ENCODE data around the gene RBM6. TPM values are rescaled to one million over a fixed set of nuclear protein-coding genes. Genes with fewer than 3 reads are reported as not detected.
A peak's percentile ranks its signal among the peaks of the same experiment; 100 is the strongest.
"Not testable (repeated sequence)": the region's sequence is repeated elsewhere in the genome, so short reads cannot be mapped to it uniquely, and the experiment has no call there.

Gene RBM6
- total RNA-seq, 1 experiment from 2014 or later, result 90.7 TPM

DNA sequence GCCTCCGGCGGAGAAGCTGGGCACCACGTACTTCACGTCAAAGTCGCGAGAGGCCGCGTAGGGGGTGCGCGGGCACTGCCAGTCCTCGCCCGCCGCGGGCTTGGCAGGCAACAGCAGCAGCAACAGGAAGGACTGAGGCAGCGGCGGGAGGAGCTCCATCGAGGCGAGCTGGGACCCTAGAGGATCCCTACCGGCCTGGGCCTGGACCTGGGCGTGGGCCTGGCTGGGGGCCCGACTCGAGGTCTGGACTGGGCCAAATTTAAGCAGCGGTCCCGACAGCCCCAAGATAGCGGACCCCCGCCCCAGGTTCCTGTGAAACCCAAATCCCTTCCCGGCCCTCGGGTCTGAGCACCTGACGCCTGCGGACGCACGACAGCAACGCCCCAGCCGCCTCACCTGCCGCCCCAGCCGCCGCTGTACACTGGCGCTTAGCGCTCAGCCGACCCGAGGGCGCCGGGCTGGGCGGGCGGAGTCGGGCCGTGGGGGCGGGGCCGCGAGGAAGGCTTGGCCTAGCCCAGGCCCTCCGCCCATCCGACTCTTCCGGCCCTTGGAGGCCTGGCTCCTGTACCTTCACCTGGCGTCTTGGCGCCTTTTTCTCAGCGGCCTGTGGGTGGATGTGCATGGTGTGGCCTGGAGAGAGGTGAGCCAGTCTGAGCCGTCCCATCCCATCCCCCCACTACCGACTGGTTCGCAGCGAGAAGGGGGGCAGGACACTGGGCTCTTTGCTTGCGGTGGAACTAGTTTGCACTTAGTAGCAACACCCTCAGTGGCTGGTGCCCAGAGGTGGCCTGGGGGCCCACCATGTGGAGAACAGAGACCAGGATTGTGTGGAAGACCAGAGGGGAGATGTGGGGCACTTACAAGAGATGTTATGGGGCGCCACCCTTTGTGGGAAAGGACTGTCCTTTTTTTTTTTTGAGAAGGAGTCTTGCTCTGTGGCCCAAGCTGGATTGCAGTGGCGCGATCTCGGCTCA lies 36.2 kb upstream of the RBM6 start, which contains the start of gene MST1R:
Gene MST1R, minus strand, starts transcription at position 423 of the 974 bp plus-strand sequence. Its CDS starts 264 bp downstream, at position 159.
- Histone ChIP-seq H4K5ac (ENCODE audit: insufficient read length, low read depth, low read length) (no peak within 1 kb of the TSS), H3K4me1 (ENCODE audit: insufficient read depth, low read length) (peaks cover 2% of the 10 kb centered on the region; the same call in 1 of the 2 replicates), H3K4ac (ENCODE audit: low read depth, low read length) (no peak within 1 kb of the TSS), H3K4me2 (ENCODE audit: insufficient read depth, insufficient read length, low read length) (peak within 1 kb of the TSS; percentile 1), H2BK15ac (ENCODE audit: low read depth, low read length) (no peak within 1 kb of the TSS), H2BK120ac (ENCODE audit: low read depth, low read length, poor library complexity, severe bottlenecking) (no peak within 1 kb of the TSS), H2BK12ac (ENCODE audit: insufficient read length, low read depth, low read length) (no peak within 1 kb of the TSS), H2BK5ac (ENCODE audit: insufficient read length, low read length) (no peak within 1 kb of the TSS), H3K18ac (ENCODE audit: insufficient read length, low read depth, low read length) (no peak within 1 kb of the TSS), H3K79me1 (ENCODE audit: insufficient read depth, low read depth, low read length, poor library complexity, severe bottlenecking) (no peaks in the 10 kb centered on the region), H3K27me3 (ENCODE audit: insufficient read depth, low read length) (no peaks in the 10 kb centered on the region), H4K8ac (replicated peaks; ENCODE audit: insufficient read length, low read depth, low read length) (no peak within 1 kb of the TSS), H2AFZ (ENCODE audit: low read length) (no peak within 1 kb of the TSS), H2AK5ac (ENCODE audit: insufficient read length, low read length) (no peak within 1 kb of the TSS), H3K23me2 (ENCODE audit: insufficient read length, low read depth, low read length, poor library complexity, severe bottlenecking) (no peaks in the 10 kb centered on the region), H3K23ac (ENCODE audit: insufficient read length, low read depth, low read length) (no peak within 1 kb of the TSS), H3K79me2 (ENCODE audit: insufficient read depth, low read length) (no peaks in the 10 kb centered on the region), H3K9me3 (ENCODE audit: control insufficient read depth, low read depth, low read length) (no peaks in the 10 kb centered on the region), H3K56ac (ENCODE audit: insufficient read length, low read depth, low read length) (no peak within 1 kb of the TSS), H3T11ph (ENCODE audit: low read length) (no peak within 1 kb of the TSS), H2BK20ac (ENCODE audit: low read depth, low read length, poor library complexity, severe bottlenecking) (no peak within 1 kb of the TSS), H3K27ac (ENCODE audit: insufficient read length, low read depth, low read length) (no peak within 1 kb of the TSS), H4K91ac (ENCODE audit: insufficient read length, low read depth, low read length) (no peak within 1 kb of the TSS), H3K14ac (ENCODE audit: insufficient read depth, low read length) (peak within 1 kb of the TSS; percentile 17; the same call in 1 of the 2 replicates), H3K9ac (ENCODE audit: extremely low read depth, insufficient read length, low read length) (no peak within 1 kb of the TSS), H4K20me1 (ENCODE audit: control insufficient read depth, insufficient read depth, insufficient read length) (no peaks in the 10 kb centered on the region)
- peaks cover 29 to 45% of the 10 kb centered on the region in 2 experiments for H3K4me1 Mint-ChIP-seq
- TF ChIP-seq, protein P1, sequence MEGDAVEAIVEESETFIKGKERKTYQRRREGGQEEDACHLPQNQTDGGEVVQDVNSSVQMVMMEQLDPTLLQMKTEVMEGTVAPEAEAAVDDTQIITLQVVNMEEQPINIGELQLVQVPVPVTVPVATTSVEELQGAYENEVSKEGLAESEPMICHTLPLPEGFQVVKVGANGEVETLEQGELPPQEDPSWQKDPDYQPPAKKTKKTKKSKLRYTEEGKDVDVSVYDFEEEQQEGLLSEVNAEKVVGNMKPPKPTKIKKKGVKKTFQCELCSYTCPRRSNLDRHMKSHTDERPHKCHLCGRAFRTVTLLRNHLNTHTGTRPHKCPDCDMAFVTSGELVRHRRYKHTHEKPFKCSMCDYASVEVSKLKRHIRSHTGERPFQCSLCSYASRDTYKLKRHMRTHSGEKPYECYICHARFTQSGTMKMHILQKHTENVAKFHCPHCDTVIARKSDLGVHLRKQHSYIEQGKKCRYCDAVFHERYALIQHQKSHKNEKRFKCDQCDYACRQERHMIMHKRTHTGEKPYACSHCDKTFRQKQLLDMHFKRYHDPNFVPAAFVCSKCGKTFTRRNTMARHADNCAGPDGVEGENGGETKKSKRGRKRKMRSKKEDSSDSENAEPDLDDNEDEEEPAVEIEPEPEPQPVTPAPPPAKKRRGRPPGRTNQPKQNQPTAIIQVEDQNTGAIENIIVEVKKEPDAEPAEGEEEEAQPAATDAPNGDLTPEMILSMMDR (conservative IDR thresholded peaks at IDR 0.05), result peak; percentile 12; the same call in 1 of the 3 replicates
- H3K36me3 Mint-ChIP-seq (ENCODE audit: insufficient read depth in 1 of 3, low read depth in 3 of 3), result no peaks in the 10 kb centered on the region; a peak in 2 of 7 replicates
- no peaks in the 10 kb centered on the region; the same call in 1 of the 2 replicates for H3K27me3 Mint-ChIP-seq (ENCODE audit: low read depth)
- DNase-seq, result peak; percentile 96
- H3K27ac Mint-ChIP-seq, result peak within 1 kb of the TSS; percentile 91 to 97 (median 92); a peak in 6 of 7 replicates
- peak within 1 kb of the TSS; percentile 57 to 71 for H3K4me3 Mint-ChIP-seq
- no CpG with 5 or more reads among the region's 65 CpGs for WGBS (ENCODE audit: extremely low coverage, insufficient read length, low lambda C conversion rate)
- H3K9me3 Mint-ChIP-seq, result no peaks in the 10 kb centered on the region; a peak in 1 of 5 replicates

DNA sequence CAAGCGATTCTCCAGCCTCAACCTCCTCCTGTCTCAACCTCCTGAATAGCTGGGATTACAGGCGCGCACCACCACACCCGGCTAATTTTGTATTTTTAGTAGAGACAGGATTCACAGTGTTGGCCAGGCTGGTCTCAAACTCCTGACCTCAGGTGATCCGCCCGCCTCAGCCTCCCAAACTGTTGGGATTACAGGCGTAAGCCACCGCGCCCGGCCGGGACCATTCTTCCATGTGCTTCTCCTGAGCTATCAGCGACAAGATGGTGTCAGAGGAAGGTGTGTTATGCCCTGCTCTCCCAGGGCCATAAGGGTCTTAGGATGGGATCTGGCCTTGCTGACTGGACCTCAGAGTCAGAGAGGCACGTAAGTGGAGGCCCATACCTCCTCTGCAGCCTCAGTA lies 35.5 kb upstream of the RBM6 start:
- H4K8ac ChIP-seq (replicated peaks; ENCODE audit: insufficient read length, low read depth, low read length); H2AFZ ChIP-seq (ENCODE audit: low read length); H2BK5ac ChIP-seq (ENCODE audit: insufficient read length, low read length); H3K27ac ChIP-seq (ENCODE audit: insufficient read length, low read depth, low read length); H4K91ac ChIP-seq (ENCODE audit: insufficient read length, low read depth, low read length); H3K79me2 ChIP-seq (ENCODE audit: insufficient read depth, low read length); H3K27me3 Mint-ChIP-seq (ENCODE audit: low read depth); H2BK12ac ChIP-seq (ENCODE audit: insufficient read length, low read depth, low read length); H2AK5ac ChIP-seq (ENCODE audit: insufficient read length, low read length); DNase-seq; H3K9me3 Mint-ChIP-seq; H3K9ac ChIP-seq (ENCODE audit: extremely low read depth, insufficient read length, low read length); H3K4me3 Mint-ChIP-seq; H2BK20ac ChIP-seq (ENCODE audit: low read depth, low read length, poor library complexity, severe bottlenecking); H3K18ac ChIP-seq (ENCODE audit: insufficient read length, low read depth, low read length); H3K4me1 ChIP-seq (ENCODE audit: insufficient read depth, low read length); H2BK120ac ChIP-seq (ENCODE audit: low read depth, low read length, poor library complexity, severe bottlenecking); H3K23ac ChIP-seq (ENCODE audit: insufficient read length, low read depth, low read length); H3K36me3 Mint-ChIP-seq (ENCODE audit: insufficient read depth in 1 of 3, low read depth in 3 of 3); H2BK15ac ChIP-seq (ENCODE audit: low read depth, low read length); H4K5ac ChIP-seq (ENCODE audit: insufficient read length, low read depth, low read length); H3K23me2 ChIP-seq (ENCODE audit: insufficient read length, low read depth, low read length, poor library complexity, severe bottlenecking); H3K79me1 ChIP-seq (ENCODE audit: insufficient read depth, low read depth, low read length, poor library complexity, severe bottlenecking); H3K9me3 ChIP-seq (ENCODE audit: control insufficient read depth, low read depth, low read length); H3K14ac ChIP-seq (ENCODE audit: insufficient read depth, low read length); H3K4me2 ChIP-seq (ENCODE audit: insufficient read depth, insufficient read length, low read length); H3K56ac ChIP-seq (ENCODE audit: insufficient read length, low read depth, low read length); H3K4ac ChIP-seq (ENCODE audit: low read depth, low read length); H4K20me1 ChIP-seq (ENCODE audit: control insufficient read depth, insufficient read depth, insufficient read length); H3K27me3 ChIP-seq (ENCODE audit: insufficient read depth, low read length); H3T11ph ChIP-seq (ENCODE audit: low read length): not testable (repeated sequence)
- WGBS (ENCODE audit: extremely low coverage, insufficient read length, low lambda C conversion rate), result no CpG with 5 or more reads among the region's 13 CpGs
- peak overlapping the region in 2 of 3 experiments; percentile 92 to 97; a peak in 2 of 7 replicates for H3K27ac Mint-ChIP-seq
- peaks cover 31 to 48% of the 10 kb centered on the region in 2 experiments for H3K4me1 Mint-ChIP-seq
